Stomach (tissue), 4 donors: ENCODE data around the gene PDE4DIP.
"Not testable (repeated sequence)": the region's sequence is repeated elsewhere in the genome, so short reads cannot be mapped to it uniquely, and the experiment has no call there.

Source experiments
- POLR2A ChIP-seq, 4 donors: fragments of 450-650 bp; IDR thresholded peaks; one replicate each; pipeline ENCODE4 v1.6.1; 2016; ENCODE audit warnings: antibody characterized with exemption in 4 of 4, control low read depth in 2 of 4, mild to moderate bottlenecking in 1 of 4, moderate library complexity in 1 of 4
- POLR2AphosphoS5 ChIP-seq, 3 donors: sonication (generic); formaldehyde crosslinking; IDR thresholded peaks; one replicate each; pipeline ENCODE4 v1.6.1; 2016; ENCODE audit warnings: antibody characterized with exemption in 3 of 3

- not testable (repeated sequence) for TF ChIP-seq POLR2AphosphoS5, POLR2A (IDR thresholded peaks at IDR 0.05)
Measured at GRCh38 chr1:149013513-149013912, 169.3 kb downstream of the PDE4DIP start.
